Liver (tissue), 3 donors: Measurements from ENCODE around the gene SH3D19.

ENCODE experiments used
- ATF3 ChIP-seq: IDR thresholded peaks from 2 replicates; pipeline ENCODE4 v1.6.1; 2016; ENCODE audit warnings: antibody characterized with exemption
- CTCF ChIP-seq: fragments of 150-350 bp; IDR thresholded peaks from 2 replicates; pipeline ENCODE4 v1.5.1; 2017; ENCODE audit warnings: improper control_type of control experiment, low read depth, low read length; ENCODE audit not compliant: missing input control
- EGR1 ChIP-seq, 2 donors: IDR thresholded peaks; 2 replicates each; pipeline ENCODE4 v1.6.1; 2016 to 2018; ENCODE audit warnings: antibody characterized with exemption in 2 of 2, low read depth in 2 of 2
- FOXA1 ChIP-seq: IDR thresholded peaks from 2 replicates; pipeline ENCODE4 v1.6.1; 2016; ENCODE audit warnings: antibody characterized with exemption
- GABPA ChIP-seq, 2 donors: IDR thresholded peaks in 1 of 2; conservative IDR thresholded peaks in 1 of 2; 2 replicates each; pipeline ENCODE4 v1.6.1; 2016; ENCODE audit warnings: antibody characterized with exemption in 2 of 2, mild to moderate bottlenecking in 1 of 2, moderate library complexity in 1 of 2
- HNF4G ChIP-seq: IDR thresholded peaks from 2 replicates; pipeline ENCODE4 v1.6.1; 2016; ENCODE audit warnings: antibody characterized with exemption
- JUND ChIP-seq, 2 donors: IDR thresholded peaks; 2 replicates each; pipeline ENCODE4 v1.6.1; 2016; ENCODE audit warnings: antibody characterized with exemption in 2 of 2
- MAX ChIP-seq: IDR thresholded peaks from 2 replicates; pipeline ENCODE4 v1.6.1; 2016; ENCODE audit warnings: antibody characterized with exemption
- RAD21 ChIP-seq, 2 donors: IDR thresholded peaks; 2 replicates each; pipeline ENCODE4 v1.6.1; 2016; ENCODE audit warnings: antibody characterized with exemption in 2 of 2, mild to moderate bottlenecking in 2 of 2
- REST ChIP-seq: IDR thresholded peaks from 2 replicates; pipeline ENCODE4 v1.6.1; 2016; ENCODE audit warnings: antibody characterized with exemption, mild to moderate bottlenecking
- SP1 ChIP-seq: IDR thresholded peaks from 2 replicates; pipeline ENCODE4 v1.6.1; 2018; ENCODE audit warnings: antibody characterized with exemption, mild to moderate bottlenecking
- TAF1 ChIP-seq: conservative IDR thresholded peaks from 2 replicates; pipeline ENCODE4 v1.6.1; 2016; ENCODE audit warnings: antibody characterized with exemption, mild to moderate bottlenecking
- YY1 ChIP-seq: IDR thresholded peaks from 2 replicates; pipeline ENCODE4 v1.6.1; 2016; ENCODE audit warnings: antibody characterized with exemption, mild to moderate bottlenecking
- donor health status: healthy.
- donor health status: healthy.

- TF ChIP-seq GABPA (IDR thresholded peaks at IDR 0.05 in 1 of 2, conservative IDR thresholded peaks at IDR 0.05 in 1 of 2) (no peak), HNF4G (no peak), CTCF (no peak), ATF3 (no peak), MAX (no peak), RAD21 (IDR thresholded peaks at IDR 0.05) (no peak), TAF1 (no peak), REST (no peak), JUND (IDR thresholded peaks at IDR 0.05) (no peak), EGR1 (IDR thresholded peaks at IDR 0.05; ENCODE audit: low read depth in 2 of 2) (no peak), SP1 (no peak), FOXA1 (no peak), YY1 (no peak)
Measured at GRCh38 chr4:151206241-151207005, 119.0 kb downstream of the SH3D19 start.
